Activated T-helper 9 cell treated with anti-CD3 and anti-CD28 coated beads, Interleukin-2, amount 50 U/mL, for 16 hours (primary cell): ENCODE data around the gene PCNP.
"Not testable (repeated sequence)": the region's sequence is repeated elsewhere in the genome, so short reads cannot be mapped to it uniquely, and the experiment has no call there.

Source experiments
- DNase-seq: peaks from one replicate; pipeline ENCODE4 v3.0.0-alpha.2; 2020; ENCODE audit warnings: low read depth

Gene PCNP

DNA sequence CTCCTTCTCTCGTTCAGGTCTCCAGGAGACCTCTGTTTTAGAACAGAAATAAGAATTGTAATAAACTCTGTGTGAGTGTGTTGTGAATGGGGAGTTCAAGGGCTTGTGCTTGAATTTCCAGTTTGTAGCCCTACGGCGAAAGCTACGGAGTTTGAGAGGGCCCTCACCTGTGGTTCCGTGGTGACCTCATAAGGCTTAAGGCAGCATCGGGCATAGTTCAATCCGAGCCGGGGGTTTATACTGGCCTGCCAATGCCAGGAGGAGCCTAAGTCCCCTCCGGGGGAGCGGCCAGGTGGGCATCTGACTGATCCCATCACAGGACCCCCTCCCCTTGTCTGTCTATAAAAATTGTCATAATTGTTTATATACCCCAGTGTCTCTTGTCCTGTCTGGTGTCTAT, 59.2 kb downstream of the PCNP start:
- DNase-seq: no peak

DNA sequence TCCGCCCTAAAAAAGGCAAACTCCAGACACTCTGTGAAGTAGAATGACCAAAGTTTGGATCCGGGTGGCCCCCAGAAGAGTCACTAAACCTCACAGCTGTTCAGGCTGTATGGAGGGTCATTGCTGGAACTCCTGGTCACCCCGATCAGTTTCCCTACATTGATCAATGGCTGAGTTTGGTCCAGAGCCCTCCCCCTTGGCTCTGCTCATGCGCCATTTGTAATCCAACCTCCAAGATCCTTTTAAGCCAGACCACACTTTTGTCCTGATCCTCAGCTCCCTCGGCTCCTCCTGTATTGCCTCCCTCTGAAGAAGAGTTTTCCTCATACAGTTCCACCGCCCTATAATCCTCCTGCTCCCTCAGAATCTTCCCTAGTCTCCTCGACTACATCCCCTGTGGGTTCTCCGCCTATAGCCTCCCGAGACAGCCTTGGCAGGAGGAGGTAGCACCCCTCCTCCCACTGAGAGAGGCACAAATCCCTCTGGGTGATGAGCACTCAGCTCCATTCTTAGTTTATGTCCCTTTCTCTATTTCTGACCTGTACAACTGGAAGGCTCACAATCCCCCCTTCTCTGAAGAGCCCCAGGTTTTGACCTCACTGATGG, 60.7 kb downstream of the PCNP start:
- DNase-seq: no peak

DNA sequence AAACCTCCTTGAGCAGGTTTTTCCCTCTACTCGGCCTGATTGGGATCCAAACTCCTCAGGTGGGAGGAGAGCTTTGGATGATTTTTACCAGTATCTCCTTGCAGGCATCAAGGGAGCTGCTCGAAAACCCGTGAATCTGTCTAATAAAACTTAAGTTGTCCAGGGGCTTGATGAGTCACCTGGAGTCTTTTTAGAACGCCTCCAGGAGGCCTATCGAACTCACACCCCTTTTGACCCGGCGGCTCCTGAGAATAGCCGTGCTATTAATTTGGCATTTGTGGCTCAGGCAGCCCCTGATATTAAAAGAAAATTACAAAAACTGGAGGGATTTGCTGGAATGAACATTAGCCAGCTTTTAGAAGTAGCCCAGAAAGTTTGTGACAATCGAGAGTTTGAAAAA, 61.4 kb downstream of the PCNP start:
- no peak for DNase-seq

DNA sequence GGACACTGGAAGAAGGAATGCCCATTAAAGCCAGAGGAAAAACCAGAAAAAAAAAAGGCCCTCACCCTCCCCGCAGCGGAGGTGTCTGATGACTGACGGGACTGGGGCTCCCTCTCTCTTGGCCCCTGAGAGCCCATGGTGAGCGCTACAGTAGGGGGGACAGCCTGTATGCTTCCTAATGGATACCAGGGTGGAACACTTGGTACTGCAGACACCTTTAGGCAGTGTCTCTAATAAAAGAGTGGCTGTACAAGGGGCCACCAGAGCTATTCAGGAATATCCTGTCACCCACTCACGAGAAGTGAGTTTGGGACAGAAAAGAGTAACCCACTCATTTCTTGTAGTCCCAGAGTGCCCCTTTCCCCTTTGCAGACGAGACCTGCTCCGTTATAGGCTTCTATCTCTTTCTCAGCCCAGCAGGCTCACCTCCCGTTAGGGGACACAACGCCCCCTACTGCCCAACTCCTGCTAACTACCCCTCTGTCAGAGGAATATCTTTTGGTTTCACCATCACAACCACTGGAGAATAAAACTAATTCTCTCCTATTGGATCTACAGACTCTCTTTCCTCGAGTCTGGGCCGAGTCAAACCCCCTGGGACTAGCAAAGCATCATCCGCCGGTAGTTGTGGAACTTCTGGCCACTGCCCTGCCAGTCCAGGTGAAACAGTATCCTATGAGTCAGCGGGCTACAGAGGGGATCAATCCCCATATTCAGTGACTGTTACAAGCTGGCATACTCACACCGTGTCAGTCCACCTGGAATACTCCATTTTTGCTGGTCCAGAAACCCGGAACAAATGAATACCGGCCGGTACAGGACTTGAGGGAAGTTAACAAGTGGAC, 62.2 kb downstream of the PCNP start:
- peak; percentile 43 for DNase-seq

DNA sequence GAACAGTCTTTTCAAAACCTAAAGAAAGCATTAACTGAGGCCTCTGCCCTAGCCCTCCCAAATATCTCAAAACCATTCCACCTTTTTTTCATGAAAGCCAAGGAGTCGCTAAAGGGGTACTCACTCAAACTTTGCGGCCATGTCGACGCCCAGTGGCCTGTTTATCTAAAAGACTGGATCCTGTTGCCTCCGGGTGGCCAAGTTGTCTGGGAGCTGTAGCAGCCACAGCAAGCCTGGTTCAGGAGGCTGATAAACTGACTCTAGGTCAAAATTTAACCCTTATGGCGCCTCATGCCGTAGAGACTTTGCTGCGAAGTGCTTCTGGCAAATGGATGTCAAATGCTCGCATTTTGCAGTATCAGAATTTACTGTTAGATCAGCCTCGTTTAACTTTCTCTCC, 63.5 kb downstream of the PCNP start:
- no peak for DNase-seq

DNA sequence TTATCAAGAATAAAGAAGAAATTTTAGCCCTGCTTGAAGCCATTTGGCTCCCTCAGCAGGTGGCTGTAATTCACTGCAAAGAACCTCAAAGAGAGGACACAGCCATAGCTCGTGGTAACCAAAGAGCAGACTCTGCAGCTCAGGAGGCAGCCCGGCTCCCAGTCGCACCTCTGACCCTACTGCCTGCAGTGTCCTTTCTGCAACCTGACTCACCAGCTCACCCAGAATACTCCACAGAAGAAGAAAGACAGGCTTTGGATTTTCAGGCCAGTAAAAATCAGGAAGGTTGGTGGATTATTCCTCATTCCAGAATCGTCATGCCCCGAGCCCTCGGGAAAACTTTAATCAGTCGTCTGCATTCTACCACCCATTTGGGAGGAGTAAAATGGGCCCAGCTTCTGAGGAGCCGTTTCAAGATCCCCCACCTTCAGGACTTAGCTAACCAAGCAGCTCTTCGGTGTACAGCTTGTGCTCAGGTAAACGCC, 64.3 kb downstream of the PCNP start:
- no peak for DNase-seq

DNA sequence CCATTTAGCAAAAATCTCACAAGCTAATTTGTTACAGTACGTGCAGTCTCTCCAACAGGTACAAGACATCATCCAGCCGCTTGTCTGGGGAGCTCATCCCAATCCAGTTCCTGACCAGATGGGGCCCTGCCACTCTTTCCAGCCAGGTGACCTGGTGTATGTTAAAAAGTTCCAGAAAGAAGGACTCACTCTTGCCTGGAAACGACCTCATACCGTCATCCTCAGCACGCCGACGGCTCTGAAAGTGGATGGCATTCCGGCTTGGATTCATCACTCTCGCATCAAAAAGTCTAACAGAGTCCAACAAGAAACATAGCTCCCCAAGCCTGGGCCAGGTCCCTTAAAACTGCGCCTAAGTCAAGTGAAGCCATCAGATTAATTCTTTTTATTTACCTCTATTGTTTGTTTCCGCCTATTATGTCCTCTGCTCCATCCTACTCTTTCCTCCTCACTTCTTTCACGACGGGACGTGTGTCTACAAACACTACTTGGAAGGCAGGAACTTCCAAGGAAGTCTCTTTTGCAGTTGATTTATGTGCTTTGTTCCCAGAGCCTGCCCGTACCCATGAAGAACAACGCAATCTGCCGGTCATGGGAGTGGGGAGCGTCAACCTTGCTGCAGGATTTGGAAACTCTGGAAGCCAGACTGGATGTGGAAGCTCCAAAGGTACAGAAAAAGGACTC, 65.4 kb downstream of the PCNP start:
- no peak for DNase-seq

DNA sequence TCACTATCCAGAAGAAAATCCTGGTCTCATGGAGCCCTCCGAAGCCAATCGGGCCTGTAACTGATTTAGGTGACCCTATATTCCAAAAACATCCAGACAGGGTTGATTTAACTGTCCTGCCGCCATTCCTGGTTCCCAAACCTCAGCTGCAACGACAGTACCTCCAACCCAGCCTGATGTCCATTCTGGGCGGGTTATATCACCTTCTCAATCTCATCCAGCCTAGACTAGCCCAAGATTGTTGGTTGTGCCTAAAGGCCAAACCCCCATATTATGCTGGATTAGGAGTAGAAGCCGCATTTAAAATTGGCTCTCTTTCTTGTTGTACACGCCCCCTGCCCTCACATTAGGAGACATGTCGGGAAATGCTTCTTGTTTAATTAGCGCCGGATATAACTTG, 66.3 kb downstream of the PCNP start:
- DNase-seq: no peak

DNA sequence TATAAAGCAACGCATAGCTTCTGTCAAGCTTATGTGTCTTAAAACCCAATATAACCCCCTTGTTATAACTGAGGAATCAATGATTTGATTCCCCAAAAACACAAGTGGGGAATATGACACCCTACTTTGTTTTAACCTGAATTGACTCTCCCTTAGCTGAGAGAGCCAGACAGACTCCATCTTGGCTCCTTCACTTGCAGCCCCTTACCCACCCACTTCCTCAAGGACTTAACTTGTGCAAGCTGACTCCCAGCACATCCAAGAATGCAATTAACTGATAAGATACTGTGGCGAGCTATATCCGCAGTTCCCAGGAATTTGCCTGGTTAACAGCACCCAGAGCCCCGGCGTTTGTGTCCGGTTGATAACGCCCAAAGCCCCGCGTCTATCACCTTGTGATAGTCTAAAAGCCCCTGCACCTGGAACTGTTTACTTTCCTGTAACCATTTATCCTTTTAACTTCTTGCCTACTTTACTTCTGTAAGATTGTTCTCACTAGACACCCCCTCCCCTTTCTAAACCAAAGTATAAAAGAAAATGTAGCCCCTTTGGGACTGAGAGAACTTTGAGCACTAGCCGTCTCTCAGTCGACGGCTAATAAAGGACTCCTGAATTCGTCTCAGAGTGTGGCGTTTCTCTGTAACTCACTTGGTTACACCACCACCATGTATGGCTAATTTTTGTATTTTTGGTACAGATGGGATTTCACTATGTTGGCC, 67.6 kb downstream of the PCNP start:
- DNase-seq: not testable (repeated sequence)

DNA sequence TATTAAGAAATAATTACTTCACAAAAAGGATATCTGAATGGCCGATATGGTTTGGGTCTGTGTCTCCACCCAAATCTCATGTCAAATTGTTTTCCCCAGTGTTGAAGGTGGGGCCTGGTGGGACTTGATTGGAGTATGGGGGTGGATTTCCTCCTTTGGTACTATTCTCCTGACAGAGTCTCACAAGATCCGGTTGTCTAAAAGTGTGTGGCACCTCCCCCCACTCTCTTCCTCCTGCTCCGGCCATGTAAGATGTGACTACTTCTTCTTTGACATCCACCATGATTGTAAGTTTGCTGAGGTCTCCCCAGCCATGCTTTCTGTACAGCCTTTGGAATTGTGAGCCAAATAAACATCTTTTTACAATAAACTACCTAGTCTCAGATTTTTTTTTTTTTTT, 68.5 kb downstream of the PCNP start:
- no peak for DNase-seq

DNA sequence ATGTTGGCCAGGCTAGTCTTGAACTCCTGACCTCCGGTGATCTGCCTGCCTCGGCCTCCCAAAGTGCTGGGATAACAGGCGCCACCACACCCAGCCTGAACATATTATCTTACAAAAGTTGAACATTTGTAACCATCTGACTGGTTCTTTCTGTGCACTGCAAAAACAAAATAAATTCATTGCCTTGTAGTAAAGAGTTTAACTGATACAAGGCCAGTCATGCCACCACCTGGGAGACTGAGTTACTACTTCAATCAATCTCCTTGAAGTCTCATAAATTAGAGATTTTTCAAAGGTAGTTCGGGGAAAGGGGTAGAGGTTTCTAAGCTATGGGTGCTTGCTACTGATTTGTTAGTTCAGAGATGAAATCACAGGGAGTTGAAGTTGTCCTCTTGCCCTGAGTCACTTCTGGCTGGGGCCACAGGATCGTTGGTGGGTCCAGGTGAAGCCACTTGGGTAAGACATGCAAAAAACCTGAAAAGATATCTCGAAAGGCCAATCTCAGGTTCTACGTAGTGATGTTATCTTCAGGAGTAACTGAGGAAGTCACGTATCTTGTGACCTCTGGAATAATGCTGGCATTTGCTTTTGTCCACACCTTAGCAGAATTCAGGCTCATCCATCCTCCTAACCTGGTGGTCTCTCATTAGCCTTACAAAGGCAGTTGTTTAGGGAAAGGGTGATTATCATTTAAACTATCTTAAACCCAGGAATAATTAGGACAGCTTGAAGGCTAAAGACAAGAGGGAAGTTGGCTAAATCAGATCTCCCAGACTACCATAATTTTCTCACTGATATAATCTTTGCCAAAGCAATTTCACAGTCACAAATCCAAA, 69.2 kb downstream of the PCNP start:
- DNase-seq: no peak
